SK-N-SH (cell line): Measurements from ENCODE around the gene CLDN14. TPM values are rescaled to one million over a fixed set of nuclear protein-coding genes. Genes with fewer than 3 reads are reported as not detected.
"Not testable (repeated sequence)": the region's sequence is repeated elsewhere in the genome, so short reads cannot be mapped to it uniquely, and the experiment has no call there.

ENCODE experiments used
- CTCF ChIA-PET: fragments of 300-600, 350-600 bp; formaldehyde crosslinking; extraction: SDS; loops from one replicate; lab custom pipeline; 2021; lab: Yijun Ruan, JAX
- POLR2A ChIA-PET: fragments of 350-600 bp; sonication (Branson Sonifier 250); formaldehyde crosslinking; extraction: SDS; loops from one replicate; lab custom pipeline; 2020; ENCODE audit warnings: antibody characterized with exemption, inconsistent platforms; lab: Yijun Ruan, JAX
- DNase-seq: peaks from one replicate; pipeline ENCODE4 v3.0.0; 2012
- H2AFZ ChIP-seq: fragments of 200-600 bp; sonication (generic); 2 replicates; pipeline ENCODE4 v1.8.1; 2016; ENCODE audit warnings: antibody characterized with exemption, mild to moderate bottlenecking, low read depth
- H3F3A ChIP-seq: fragments of 200-600 bp; sonication (generic); replicated peaks from 2 replicates; pipeline ENCODE3; 2016; ENCODE audit warnings: antibody characterized with exemption, mild to moderate bottlenecking; ENCODE audit not compliant: insufficient read depth
- H3K27ac ChIP-seq, 2 experiments: fragments of 200-500 bp in 1 of 2; fragments of 200-600 bp in 1 of 2; sonication (Bioruptor generic) in 1 of 2; sonication (generic), shearing (Covaris generic) in 1 of 2; 2 replicates each; pipeline versions ENCODE4 v1.5.1 to v1.6.1; 2014 to 2016; ENCODE audit warnings: low read depth in 2 of 2, inconsistent platforms in 1 of 2, low read length in 1 of 2, mild to moderate bottlenecking in 1 of 2, mixed read lengths in 1 of 2
- H3K27me3 ChIP-seq: fragments of 200-600 bp; sonication (generic), shearing (Covaris generic); 2 replicates; pipeline ENCODE4 v1.6.1; 2016; ENCODE audit warnings: mixed run types; ENCODE audit not compliant: insufficient read depth
- H3K36me3 ChIP-seq, 2 experiments: fragments of 200-500 bp in 1 of 2; fragments of 200-600 bp in 1 of 2; sonication (Bioruptor generic) in 1 of 2; sonication (generic) in 1 of 2; replicated peaks in 1 of 2; 2 replicates each; pipeline versions ENCODE3 to v1.5.1; 2014 to 2016; ENCODE audit warnings: low read length in 1 of 2, mild to moderate bottlenecking in 1 of 2; ENCODE audit not compliant: insufficient read depth in 2 of 2, control insufficient read depth in 1 of 2
- H3K4me1 ChIP-seq, 2 experiments: fragments of 200-500 bp in 1 of 2; fragments of 200-600 bp in 1 of 2; sonication (Bioruptor generic) in 1 of 2; sonication (generic), shearing (Covaris generic) in 1 of 2; 2 replicates each; pipeline versions ENCODE4 v1.5.1 to v1.6.1; 2014 to 2016; ENCODE audit warnings: low read depth in 1 of 2, low read length in 1 of 2, mixed run types in 1 of 2; ENCODE audit not compliant: insufficient read depth in 2 of 2, control insufficient read depth in 1 of 2
- H3K4me2 ChIP-seq: fragments of 200-600 bp; sonication (generic), shearing (Covaris generic); 2 replicates; pipeline ENCODE4 v1.6.1; 2017; ENCODE audit warnings: mixed run types
- H3K4me3 ChIP-seq, 2 experiments: fragments of 200-500 bp in 1 of 2; fragments of 200-600 bp in 1 of 2; sonication (Bioruptor generic) in 1 of 2; sonication (generic), shearing (Covaris generic) in 1 of 2; 2 replicates each; pipeline versions ENCODE4 v1.5.1 to v1.8.1; 2014 to 2016; ENCODE audit warnings: low read depth in 2 of 2, inconsistent platforms in 1 of 2, low read length in 1 of 2, mild to moderate bottlenecking in 1 of 2, mixed read lengths in 1 of 2, moderate library complexity in 1 of 2
- H3K79me2 ChIP-seq: fragments of 200-600 bp; sonication (generic); 2 replicates; pipeline ENCODE4 v1.8.1; 2017; ENCODE audit warnings: mild to moderate bottlenecking; ENCODE audit not compliant: insufficient read depth
- H3K9ac ChIP-seq: fragments of 200-600 bp; sonication (generic); 2 replicates; pipeline ENCODE4 v1.6.1; 2017; ENCODE audit warnings: mixed run types
- H3K9me2 ChIP-seq: fragments of 200-600 bp; sonication (generic); 2 replicates; pipeline ENCODE4 v1.6.1; 2017; ENCODE audit warnings: mixed run types
- H3K9me3 ChIP-seq: fragments of 200-600 bp; sonication (generic); 2 replicates; pipeline ENCODE4 v1.6.1; 2017; ENCODE audit warnings: mixed run types, mild to moderate bottlenecking, moderate library complexity
- H4K20me1 ChIP-seq: fragments of 200-600 bp; sonication (generic); 2 replicates; pipeline ENCODE4 v1.6.1; 2017; ENCODE audit warnings: mild to moderate bottlenecking, mixed run types; ENCODE audit not compliant: insufficient read depth
- CHD2 ChIP-seq: fragments of 150-350 bp; IDR thresholded peaks from 2 replicates; pipeline ENCODE4 v1.6.1; 2018; ENCODE audit warnings: low read length; ENCODE audit not compliant: partially characterized antibody
- FOSL2 ChIP-seq: IDR thresholded peaks from 2 replicates; pipeline ENCODE4 v1.4.0; 2012; ENCODE audit warnings: low read depth, mild to moderate bottlenecking, moderate library complexity, borderline replicate concordance
- FOXJ3 ChIP-seq: sonication (generic); formaldehyde crosslinking; IDR thresholded peaks from 2 replicates; pipeline ENCODE4 v1.5.1; 2020; ENCODE audit warnings: mild to moderate bottlenecking, missing genetic modification reagents
- JUND ChIP-seq: IDR thresholded peaks from 2 replicates; pipeline ENCODE4 v1.4.0; 2012
- NRF1 ChIP-seq: IDR thresholded peaks from 2 replicates; pipeline ENCODE4 v1.6.1; 2012; ENCODE audit warnings: low read depth, mild to moderate bottlenecking, low read length
- POLR2AphosphoS5 ChIP-seq: IDR thresholded peaks from 2 replicates; pipeline ENCODE4 v1.6.1; 2012; ENCODE audit warnings: low read depth, low read length
- RCOR1 ChIP-seq: fragments of 150-350 bp; IDR thresholded peaks from 2 replicates; pipeline ENCODE4 v1.6.1; 2017; ENCODE audit warnings: antibody characterized with exemption, low read length
- RXRA ChIP-seq: IDR thresholded peaks from 2 replicates; pipeline ENCODE4 v1.4.0; 2012; ENCODE audit warnings: low read depth, mild to moderate bottlenecking, borderline replicate concordance
- SIN3A ChIP-seq: IDR thresholded peaks from 2 replicates; pipeline ENCODE4 v1.6.1; 2012; ENCODE audit warnings: low read depth, mild to moderate bottlenecking, low read length, moderate library complexity, borderline replicate concordance
- TEAD4 ChIP-seq: IDR thresholded peaks from 2 replicates; pipeline ENCODE4 v1.4.0; 2012; ENCODE audit warnings: mild to moderate bottlenecking, borderline replicate concordance; ENCODE audit not compliant: insufficient read depth
- USF1 ChIP-seq: IDR thresholded peaks from 2 replicates; pipeline ENCODE4 v1.4.0; 2012; ENCODE audit warnings: low read depth, borderline replicate concordance
- USF2 ChIP-seq: fragments of 150-350 bp; IDR thresholded peaks from 2 replicates; pipeline ENCODE4 v1.6.1; 2017; ENCODE audit warnings: antibody characterized with exemption, low read length, low read depth, borderline replicate concordance
- YY1 ChIP-seq: IDR thresholded peaks from 2 replicates; pipeline ENCODE4 v1.4.0; 2012; ENCODE audit warnings: low read depth, mild to moderate bottlenecking
- WGBS: methylation state at CpG from one replicate; pipeline ENCODE4 v1.1.6; 2017; ENCODE audit warnings: low lambda C conversion rate; 5-methylcytosine and 5-hydroxymethylcytosine counted together
- polyA plus RNA-seq, 3 experiments: library from polyadenylated mRNA; depleted of rRNA; stranded (reverse); fragments of >200 nt; gene quantifications; 2 replicates each; pipeline ENCODE4 v1.2.3, GENCODE V29; 2012
- TF ChIP-seq, protein P1 (sequence below): IDR thresholded peaks from 2 replicates; pipeline ENCODE4 v1.4.0; 2012; ENCODE audit warnings: low read depth

The CLDN14 gene
- polyA plus RNA-seq, 1 of the 3 experiments (the other 2 are of a cell fraction) = not detected

- Histone ChIP-seq H2AFZ (peak overlapping the region; percentile 48; the same call in 1 of the 2 replicates), H3K4me3 (no peak overlapping the region), H3K9me3 (no peaks in the 10 kb centered on the region), H3K4me2 (no peak overlapping the region; the same call in 1 of the 2 replicates), H3K4me1 (peaks cover 0 to 16% of the 10 kb centered on the region in 2 experiments; a peak in 2 of 4 replicates), H3F3A (peaks cover 24% of the 10 kb centered on the region), H3K27me3 (no peaks in the 10 kb centered on the region), H3K9ac (no peak overlapping the region), H4K20me1 (no peaks in the 10 kb centered on the region), H3K9me2 (no peaks in the 10 kb centered on the region), H3K27ac (peak overlapping the region in 1 of 2 experiments; percentile 87; a peak in 2 of 4 replicates), H3K36me3 (no peaks in the 10 kb centered on the region), H3K79me2 (no peaks in the 10 kb centered on the region)
- POLR2A ChIA-PET = no interaction called here
- 74% methylated on average over 4 of the region's 4 CpGs for WGBS
- DNase-seq = no peak
- CTCF ChIA-PET = interaction anchor here (1.4 kb wide), 1 partner anchor 27 kb away, joined by 3 read pairs; no protein-coding TSS in a partner anchor
- TF ChIP-seq POLR2AphosphoS5 (no peak), USF2 (no peak), RXRA (no peak), USF1 (no peak), FOSL2 (no peak), FOXJ3 (CRISPR knock-in tag) (no peak), JUND (no peak), TEAD4 (no peak), CHD2 (no peak), SIN3A (no peak), RCOR1 (no peak), NRF1 (no peak), YY1 (no peak)
- TF ChIP-seq, protein P1, sequence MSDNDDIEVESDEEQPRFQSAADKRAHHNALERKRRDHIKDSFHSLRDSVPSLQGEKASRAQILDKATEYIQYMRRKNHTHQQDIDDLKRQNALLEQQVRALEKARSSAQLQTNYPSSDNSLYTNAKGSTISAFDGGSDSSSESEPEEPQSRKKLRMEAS = no peak
Measured at GRCh38 chr21:36477001-36477400, 2.9 kb downstream of the CLDN14 start.

GRCh38 chr21:36476541-36476940, 3.4 kb downstream of the CLDN14 start:
- H4K20me1 ChIP-seq, H3K9me3 ChIP-seq, H3K4me2 ChIP-seq, H3K4me3 ChIP-seq, DNase-seq, POLR2A ChIA-PET, H3K36me3 ChIP-seq, CTCF ChIA-PET, H3K9ac ChIP-seq, H2AFZ ChIP-seq, H3K9me2 ChIP-seq, H3K79me2 ChIP-seq, H3K27me3 ChIP-seq: not testable (repeated sequence)
- Histone ChIP-seq H3K4me1 (peaks cover 0 to 16% of the 10 kb centered on the region in 2 experiments; a peak in 2 of 4 replicates), H3F3A (peaks cover 24% of the 10 kb centered on the region), H3K27ac (peak overlapping the region in 1 of 2 experiments; percentile 87; a peak in 2 of 4 replicates)
- WGBS = 91% methylated on average over 5 of the region's 5 CpGs
